ENCODE data around the gene GNAQ.

DNA sequence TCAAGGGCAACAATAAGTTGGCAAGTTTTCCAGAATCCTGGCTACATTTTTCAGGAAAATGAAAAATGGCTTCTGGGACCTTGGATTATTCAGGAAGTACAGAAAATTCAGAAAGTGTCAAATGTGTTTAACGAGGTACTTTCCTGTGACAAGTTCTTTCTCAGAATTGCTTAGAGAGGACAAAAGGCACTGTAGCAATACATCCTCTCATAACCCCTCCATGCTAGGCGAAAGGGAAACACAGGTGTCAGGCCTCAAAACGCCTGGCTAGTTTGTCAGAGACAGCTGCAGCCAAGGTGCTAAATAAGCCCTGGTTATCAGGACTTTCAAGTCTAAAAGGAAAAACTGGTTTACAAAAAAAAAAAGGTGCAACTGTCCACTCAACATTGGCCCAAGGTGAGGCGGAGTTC, 115.2 kb downstream of the GNAQ start:
- TF ChIP-seq, protein P1, sequence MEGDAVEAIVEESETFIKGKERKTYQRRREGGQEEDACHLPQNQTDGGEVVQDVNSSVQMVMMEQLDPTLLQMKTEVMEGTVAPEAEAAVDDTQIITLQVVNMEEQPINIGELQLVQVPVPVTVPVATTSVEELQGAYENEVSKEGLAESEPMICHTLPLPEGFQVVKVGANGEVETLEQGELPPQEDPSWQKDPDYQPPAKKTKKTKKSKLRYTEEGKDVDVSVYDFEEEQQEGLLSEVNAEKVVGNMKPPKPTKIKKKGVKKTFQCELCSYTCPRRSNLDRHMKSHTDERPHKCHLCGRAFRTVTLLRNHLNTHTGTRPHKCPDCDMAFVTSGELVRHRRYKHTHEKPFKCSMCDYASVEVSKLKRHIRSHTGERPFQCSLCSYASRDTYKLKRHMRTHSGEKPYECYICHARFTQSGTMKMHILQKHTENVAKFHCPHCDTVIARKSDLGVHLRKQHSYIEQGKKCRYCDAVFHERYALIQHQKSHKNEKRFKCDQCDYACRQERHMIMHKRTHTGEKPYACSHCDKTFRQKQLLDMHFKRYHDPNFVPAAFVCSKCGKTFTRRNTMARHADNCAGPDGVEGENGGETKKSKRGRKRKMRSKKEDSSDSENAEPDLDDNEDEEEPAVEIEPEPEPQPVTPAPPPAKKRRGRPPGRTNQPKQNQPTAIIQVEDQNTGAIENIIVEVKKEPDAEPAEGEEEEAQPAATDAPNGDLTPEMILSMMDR (conservative IDR thresholded peaks at IDR 0.05 in 1 of 2, IDR thresholded peaks at IDR 0.05 in 1 of 2; ENCODE audit: extremely low read depth in 1 of 2, insufficient read depth in 1 of 2, low read depth in 1 of 2, low read length in 2 of 2) = no peak
- TF ChIP-seq EZH2 (IDR thresholded peaks at IDR 0.05; ENCODE audit: borderline replicate concordance, low read length) = no peak
